H4 (cell line): ENCODE data around the gene RCOR1. TPM values are rescaled to one million over a fixed set of nuclear protein-coding genes. Genes with fewer than 3 reads are reported as not detected.
"Not testable (repeated sequence)": the region's sequence is repeated elsewhere in the genome, so short reads cannot be mapped to it uniquely, and the experiment has no call there.

Experiments used
- DNase-seq: peaks from one replicate; pipeline ENCODE4 v3.0.0-alpha.2; 2015; ENCODE audit warnings: low spot score
- total RNA-seq: library from RNA; depleted of rRNA; stranded (reverse); fragments of >200 nt; shearing (Covaris generic); gene quantifications from 2 replicates; pipeline ENCODE4 v1.2.3, GENCODE V29; 2014

RCOR1 gene
- total RNA-seq, 1 experiment from 2014 or later: 32.9 TPM

GRCh38 chr14:102629808-102630350 lies 37.4 kb downstream of the RCOR1 start:
- DNase-seq: peak; percentile 19

GRCh38 chr14:102630405-102630804 lies 38.0 kb downstream of the RCOR1 start:
- no peak for DNase-seq

- DNase-seq: no peak
These were observed 38.4 kb downstream of the RCOR1 start for GRCh38 chr14:102630881-102631280.

DNA sequence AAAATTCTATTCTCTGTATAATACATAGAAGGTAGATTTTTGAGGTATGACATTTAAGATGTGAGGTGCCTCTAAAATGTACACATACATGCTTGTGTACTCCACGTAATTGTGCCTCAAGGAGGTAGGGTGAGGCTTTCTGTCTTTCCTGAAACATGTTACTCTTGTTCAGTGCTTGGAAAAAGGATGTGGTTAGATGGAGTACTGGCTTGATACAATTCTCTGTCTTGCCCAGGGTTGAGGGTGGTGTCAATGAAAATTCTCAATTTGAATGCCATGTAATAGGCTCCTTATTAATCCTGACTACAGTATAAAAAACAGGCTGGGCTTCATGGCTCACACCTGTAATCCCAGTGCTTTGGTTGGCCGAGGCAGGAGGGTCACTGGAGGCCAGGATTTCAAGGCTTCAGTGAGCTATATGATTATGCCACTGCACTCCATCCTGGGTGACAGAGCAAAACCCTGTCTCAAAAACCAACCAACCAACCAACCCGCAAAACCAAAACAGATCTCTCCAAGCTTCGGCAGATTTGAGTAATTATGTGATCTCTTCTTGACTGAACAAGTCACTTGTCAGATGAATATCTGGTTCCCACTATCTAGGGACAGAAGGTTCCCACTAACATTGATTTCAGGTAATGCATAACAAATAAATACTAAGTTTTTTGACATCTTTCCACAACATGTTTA lies 41.6 kb downstream of the RCOR1 start:
- no peak for DNase-seq

- DNase-seq: not testable (repeated sequence)
These were observed 47.2 kb downstream of the RCOR1 start for GRCh38 chr14:102639611-102640010.

DNA sequence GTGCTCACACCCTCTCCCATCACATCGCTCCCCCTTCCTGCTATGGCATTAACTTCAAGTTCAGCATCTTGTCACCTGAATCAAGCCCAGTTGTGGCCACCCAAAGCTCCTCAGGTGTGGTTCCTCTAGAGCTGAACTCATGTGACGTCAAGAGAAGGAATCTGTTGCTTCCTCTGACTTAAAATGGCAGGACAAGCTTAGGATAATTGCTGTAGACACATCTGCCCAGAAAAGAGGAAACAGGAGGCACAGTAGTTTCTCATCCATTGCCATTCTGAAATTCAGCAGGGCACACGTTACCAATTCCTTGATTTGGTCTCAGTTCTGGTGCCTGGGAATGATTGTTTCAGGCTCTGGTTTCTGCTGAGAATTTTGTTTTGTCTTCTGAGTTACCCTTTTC lies 52.1 kb downstream of the RCOR1 start:
- DNase-seq: no peak

DNA sequence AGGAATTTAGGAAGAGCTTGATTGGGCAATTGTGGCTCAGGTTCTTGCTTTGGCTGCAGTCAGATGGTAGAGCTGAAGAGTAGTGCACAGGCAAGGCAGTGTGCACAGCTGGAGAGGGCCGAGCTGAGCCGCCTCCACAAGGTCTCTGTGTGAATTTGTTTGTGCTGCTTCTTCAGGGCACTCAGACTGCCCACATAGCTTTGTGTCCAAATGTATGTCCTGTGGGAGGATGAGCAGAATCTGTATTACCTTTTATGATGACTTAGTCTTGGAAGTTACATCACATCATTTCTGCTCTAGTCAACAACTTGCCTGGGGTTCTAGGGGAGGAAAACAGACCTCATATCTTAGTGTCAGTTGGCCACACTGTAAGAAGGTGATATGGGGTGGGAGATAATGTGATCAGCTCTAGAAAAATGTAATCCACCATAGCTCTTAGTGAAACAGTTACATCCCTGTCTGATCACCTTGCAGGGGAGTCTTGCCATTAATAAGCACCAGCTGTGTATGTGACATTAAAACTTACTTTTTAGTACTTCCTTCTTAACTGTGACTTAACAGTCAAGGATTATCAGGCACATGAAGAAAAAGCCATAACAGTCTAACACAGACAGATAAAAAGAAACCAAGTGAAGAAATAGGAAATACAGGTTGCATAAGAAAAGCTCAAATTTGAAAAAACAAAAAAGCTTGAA lies 53.4 kb downstream of the RCOR1 start:
- DNase-seq: no peak

DNA sequence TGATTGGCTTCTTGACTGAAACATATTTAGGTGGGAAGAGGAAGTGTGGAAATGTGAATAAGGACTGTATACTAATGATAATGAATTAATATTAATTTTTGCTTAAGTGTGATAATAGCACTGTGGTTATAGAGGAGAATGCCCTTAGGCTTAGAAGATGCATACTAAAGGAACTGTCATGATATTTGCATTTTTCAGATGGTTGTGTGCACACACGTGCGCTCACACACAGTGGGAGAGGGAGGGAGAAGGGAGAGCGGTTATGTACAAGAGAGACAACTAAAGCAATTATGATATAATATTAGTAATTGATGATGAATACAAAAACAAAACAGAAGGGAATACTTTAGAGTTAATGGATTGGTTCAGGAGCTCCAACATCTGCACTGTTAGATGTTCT lies 54.2 kb downstream of the RCOR1 start:
- no peak for DNase-seq

DNA sequence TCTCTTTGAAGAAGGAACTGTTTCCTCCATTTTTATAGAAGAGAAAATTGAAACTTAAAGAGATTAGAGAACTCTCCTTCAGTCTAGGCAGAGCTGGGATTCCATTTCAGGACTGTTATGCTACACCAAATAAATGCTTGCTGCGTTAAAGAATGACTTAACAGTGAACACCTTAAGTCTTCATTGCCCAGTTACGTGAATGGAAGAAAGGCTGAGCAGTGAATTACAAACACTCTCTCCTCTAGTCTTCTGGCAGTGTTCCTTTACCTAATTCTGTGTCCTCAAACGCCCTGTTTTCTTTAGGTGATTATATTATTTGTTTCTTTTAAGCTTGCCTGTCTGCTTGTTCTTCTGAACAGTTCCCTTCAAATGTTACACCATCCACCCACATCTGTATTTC lies 59.7 kb downstream of the RCOR1 start:
- no peak for DNase-seq

DNA sequence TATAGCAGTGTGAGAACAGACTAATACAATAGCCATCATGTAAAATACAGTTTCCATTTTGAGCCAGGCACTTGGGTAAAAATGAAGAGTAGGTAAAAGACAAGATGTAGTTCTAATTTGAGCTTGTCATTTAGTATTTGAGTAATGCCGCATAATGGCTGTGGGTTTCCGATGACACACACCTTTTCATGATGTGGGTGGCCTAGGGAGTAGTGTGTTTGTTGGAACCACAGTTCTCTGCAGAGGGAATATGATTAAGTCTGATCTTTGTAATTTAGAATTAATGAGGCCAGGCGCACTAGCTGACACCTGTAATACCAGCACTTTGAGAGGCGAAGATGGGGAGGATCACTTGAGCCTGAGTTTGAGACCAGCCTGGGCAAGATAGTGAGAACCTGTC lies 61.8 kb downstream of the RCOR1 start:
- DNase-seq: no peak

- no peak for DNase-seq
These were observed 62.7 kb downstream of the RCOR1 start for GRCh38 chr14:102655137-102655536.

DNA sequence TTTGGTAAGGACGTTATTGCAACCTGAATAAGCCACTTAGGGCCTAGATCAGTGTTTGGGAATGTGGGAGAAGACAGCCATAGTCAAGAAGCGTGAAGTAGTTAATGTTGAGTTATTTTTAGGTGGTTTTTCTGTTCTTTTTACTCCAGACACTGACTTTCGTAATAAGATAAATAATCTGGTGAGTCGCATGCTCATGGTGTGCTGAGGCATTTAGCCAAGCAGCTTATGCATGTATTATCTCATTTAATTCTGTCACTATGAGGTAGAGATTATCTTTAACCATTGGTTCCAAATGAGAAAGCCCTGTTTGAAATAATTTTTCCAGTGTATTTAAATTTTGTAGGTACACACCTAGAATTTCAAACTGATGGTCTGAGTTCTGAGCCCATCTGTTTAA lies 67.3 kb downstream of the RCOR1 start:
- no peak for DNase-seq

DNA sequence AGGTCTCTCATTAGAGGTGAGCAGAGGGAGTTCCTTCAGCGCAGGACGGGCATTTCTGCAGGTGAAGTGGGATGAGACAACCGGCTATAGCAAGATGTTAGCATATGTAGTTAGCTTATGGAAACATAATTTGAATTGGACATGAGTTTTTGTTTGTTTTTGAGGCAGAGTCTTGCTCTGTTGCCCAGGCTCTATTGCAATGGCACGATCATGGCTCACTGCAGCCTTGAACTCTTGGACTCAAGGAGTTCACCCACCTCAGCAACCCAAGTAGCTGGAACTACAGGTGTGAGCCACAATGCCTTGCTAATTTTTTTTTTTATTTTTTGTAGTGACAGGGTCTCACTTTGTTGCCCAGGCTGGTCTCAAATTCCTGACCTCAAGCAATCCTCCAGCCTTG lies 69.2 kb downstream of the RCOR1 start:
- DNase-seq: no peak

DNA sequence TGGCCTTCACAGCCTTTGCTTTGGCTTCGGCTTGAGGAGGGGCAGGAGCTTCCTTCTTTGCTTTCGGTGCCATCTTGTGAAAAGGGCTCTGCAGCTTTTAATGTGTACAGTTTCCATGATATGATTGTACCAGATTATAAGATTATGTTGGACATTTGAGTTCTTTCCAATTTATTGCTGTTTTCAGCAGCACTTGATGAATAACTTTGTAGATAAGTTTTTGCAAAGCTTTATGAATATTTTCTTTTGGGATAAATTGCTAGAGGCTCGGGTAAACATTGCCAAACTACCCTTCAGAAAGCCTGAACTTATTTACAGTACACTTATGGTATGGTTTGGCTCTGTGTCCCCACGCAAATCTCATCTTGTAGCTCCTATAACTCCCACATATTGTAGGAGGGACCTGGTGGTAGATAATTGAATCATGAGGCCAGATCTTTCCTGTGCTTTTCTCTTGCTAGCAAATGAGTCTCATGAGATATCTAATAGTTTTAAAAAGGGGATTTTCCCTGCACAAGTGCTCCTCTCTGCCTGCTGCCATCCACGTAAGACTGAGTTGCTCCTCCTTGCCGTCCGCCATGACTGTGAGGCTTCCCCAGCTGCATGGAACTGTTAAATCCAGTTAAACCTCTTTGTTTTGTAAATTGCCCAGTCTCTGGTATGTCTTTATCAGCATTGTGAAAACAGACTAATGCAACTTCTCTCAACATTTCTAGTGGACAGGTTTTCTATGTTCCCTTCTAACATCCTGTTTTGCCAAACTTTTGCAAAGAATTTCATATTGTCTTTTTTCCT lies 70.4 kb downstream of the RCOR1 start:
- DNase-seq: no peak

DNA sequence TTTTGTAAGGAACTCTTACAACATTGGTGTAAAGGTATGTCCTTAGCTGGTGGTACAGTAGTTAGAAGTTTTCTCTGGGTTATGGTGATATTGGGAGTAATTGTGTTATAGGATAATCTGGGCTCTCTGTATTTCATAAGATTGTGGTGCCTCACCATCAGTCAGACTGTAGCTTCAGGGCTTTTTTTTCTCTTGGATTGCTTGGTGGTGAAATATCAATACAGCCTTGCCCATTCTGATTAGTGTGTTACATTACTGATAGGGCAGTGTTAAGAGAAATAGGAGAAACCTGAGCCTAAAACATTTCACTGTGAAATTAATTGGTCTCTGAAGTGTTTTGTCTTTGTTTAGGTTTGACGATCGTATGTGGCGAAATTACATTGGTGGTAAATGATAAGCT lies 71.0 kb downstream of the RCOR1 start:
- no peak for DNase-seq

- no peak for DNase-seq
These were observed 73.2 kb downstream of the RCOR1 start for GRCh38 chr14:102665621-102666020.

DNA sequence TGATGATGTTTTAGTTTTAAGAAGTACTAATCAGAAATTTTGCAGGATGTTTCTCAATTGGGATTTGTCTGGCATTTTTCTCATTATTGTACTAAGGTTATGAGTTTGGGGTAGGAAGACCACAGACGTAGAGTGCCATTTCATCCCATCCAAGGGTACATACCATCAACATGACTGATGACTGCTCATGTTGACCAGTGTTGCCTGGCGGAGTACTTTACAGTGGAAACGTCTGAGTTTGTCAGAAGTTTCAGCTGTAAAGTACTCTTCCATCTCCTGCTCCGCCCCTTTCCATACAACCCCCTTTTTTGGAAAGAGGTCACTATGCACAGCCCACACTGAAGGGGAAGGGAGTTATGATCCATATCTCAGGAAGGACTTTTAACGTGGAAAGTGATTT lies 74.2 kb downstream of the RCOR1 start:
- DNase-seq: no peak

- no peak for DNase-seq
These were observed 75.3 kb downstream of the RCOR1 start for GRCh38 chr14:102667703-102668102.

GRCh38 chr14:102668291-102668873 lies 75.9 kb downstream of the RCOR1 start:
- no peak for DNase-seq

DNA sequence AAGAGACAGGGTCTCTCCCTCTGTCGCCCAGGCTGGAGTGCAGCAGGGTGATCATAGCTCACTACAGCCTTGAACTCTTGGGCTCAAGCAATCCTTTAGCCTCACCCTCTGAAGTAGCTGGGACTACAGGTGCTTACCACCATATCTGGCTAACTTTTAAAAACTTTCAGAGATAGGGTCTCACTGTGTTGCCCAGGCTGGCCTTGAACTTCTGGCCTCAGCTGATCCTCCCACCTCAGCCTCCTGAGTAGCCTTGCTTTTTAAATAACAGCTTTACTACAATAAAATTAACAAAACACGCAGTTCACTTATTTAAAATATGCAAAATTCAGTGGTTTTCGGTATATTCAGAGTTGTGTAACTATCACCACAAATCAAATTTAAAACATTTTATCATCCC lies 79.0 kb downstream of the RCOR1 start:
- no peak for DNase-seq

DNA sequence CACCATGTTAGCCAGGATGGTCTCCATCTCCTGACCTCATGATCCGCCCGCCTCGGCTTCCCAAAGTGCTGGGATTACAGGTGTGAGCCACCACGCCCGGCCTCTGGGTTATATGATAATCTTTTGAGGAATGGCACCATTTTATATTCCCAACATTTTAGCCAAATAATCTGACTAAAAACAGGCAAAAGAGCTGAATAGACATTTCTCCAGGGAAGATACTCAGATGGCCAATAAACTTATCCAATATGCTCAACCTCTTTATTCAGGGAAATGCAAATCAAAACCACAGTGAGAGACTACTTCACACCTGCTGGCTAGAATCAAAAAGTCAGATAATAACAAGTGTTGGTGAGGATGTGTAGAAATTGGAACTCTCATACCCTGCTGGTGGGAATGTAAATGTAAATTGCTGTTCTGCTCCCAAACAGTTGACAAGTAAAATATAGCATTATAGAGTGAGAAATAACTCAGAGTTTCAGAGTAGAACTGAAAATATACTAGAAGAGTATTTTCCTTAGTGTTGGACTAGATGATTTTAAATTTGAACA lies 80.0 kb downstream of the RCOR1 start:
- DNase-seq: no peak

DNA sequence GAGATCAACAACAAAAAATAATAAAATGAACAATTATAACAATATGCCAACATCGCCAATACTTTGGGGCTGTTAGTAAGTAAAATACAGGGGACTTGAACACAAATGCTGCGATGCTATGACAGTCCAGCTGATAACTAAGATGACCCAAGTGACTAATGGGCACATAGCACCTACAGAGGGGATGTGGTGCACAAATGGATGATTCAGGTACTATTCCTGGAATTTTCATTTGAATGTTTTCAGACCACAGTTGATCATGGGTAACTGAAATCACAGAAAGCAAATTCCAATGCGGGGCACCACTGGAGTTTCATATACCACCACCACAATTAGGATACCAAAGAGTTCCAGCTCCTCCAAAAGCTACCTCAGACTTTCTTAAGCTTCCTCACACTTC lies 82.9 kb downstream of the RCOR1 start:
- no peak for DNase-seq
